GM10248 (cell line): Measurements from ENCODE around the gene MOB3A.

Experiments
- CTCF ChIA-PET: fragments of 300-600 bp; sonication (Branson Sonifier 250); formaldehyde crosslinking; extraction: SDS; loops from one replicate; lab custom pipeline; 2021; ENCODE audit warnings: antibody characterized with exemption; lab: Yijun Ruan, JAX
- POLR2A ChIA-PET: fragments of 350-650 bp; sonication (Branson Sonifier 250); formaldehyde crosslinking; extraction: SDS; loops from one replicate; lab custom pipeline; 2020; ENCODE audit warnings: antibody characterized with exemption; lab: Yijun Ruan, JAX
- DNase-seq: peaks from one replicate; pipeline ENCODE4 v3.0.0; 2012; ENCODE audit errors: extremely low spot score
- CTCF ChIP-seq: IDR thresholded peaks from 2 replicates; pipeline ENCODE4 v1.5.1; 2012; ENCODE audit warnings: mild to moderate bottlenecking, low read depth; ENCODE audit errors: extremely low read depth, missing control alignments, control extremely low read depth

The MOB3A gene

GRCh38 chr19:2077398-2077797 lies 18.7 kb downstream of the MOB3A start:
- TF ChIP-seq CTCF: no peak
- ChIA-PET POLR2A (no interaction called here), CTCF (interaction anchor here (1.4 kb wide), 1 partner anchor 9 kb away, joined by 3 read pairs; no protein-coding TSS in a partner anchor)
- DNase-seq: no peak

- DNase-seq: no peak
- no peak for TF ChIP-seq CTCF
- CTCF ChIA-PET: interaction anchor here (0.8 to 1.1 kb wide), 2 partner anchors 10 to 212 kb away, joined by 3 read pairs; no protein-coding TSS in a partner anchor
- POLR2A ChIA-PET: no interaction called here
Observed at GRCh38 chr19:2076526-2076944, 19.6 kb downstream of the MOB3A start.

- DNase-seq: no peak
- POLR2A ChIA-PET: no interaction called here
- CTCF ChIA-PET: no interaction called here
- TF ChIP-seq CTCF: no peak
Observed at GRCh38 chr19:2072757-2073551, 23.2 kb downstream of the MOB3A start.

- TF ChIP-seq CTCF: no peak
- POLR2A ChIA-PET: interaction anchor here (0.7 kb wide), 1 partner anchor 11 kb away, joined by 3 read pairs; no protein-coding TSS in a partner anchor
- CTCF ChIA-PET: interaction anchor here (1.0 to 2.5 kb wide), 4 partner anchors 12 to 173 kb away, joined by 3 to 9 read pairs (median 6); no protein-coding TSS in a partner anchor
- DNase-seq: no peak
Observed at GRCh38 chr19:2070986-2071673, 25.0 kb downstream of the MOB3A start.

- no peak for TF ChIP-seq CTCF
- CTCF ChIA-PET: interaction anchor here (0.7 to 2.7 kb wide), 10 partner anchors 13 to 206 kb away, joined by 3 to 13 read pairs (median 4); no protein-coding TSS in a partner anchor
- DNase-seq: no peak
- POLR2A ChIA-PET: interaction anchor here (0.7 kb wide), 1 partner anchor 10 kb away, joined by 3 read pairs; no protein-coding TSS in a partner anchor
Observed at GRCh38 chr19:2070436-2070827, 25.7 kb downstream of the MOB3A start.

GRCh38 chr19:2064788-2065524 lies 31.2 kb downstream of the MOB3A start:
- POLR2A ChIA-PET: no interaction called here
- TF ChIP-seq CTCF: no peak
- DNase-seq: no peak
- CTCF ChIA-PET: no interaction called here
